ENCODE data around the gene KIAA1217.

Gene KIAA1217

GRCh38 chr10:24405635-24406034, 196.7 kb downstream of the KIAA1217 start:
- no peak for DNase-seq (ENCODE audit: low read depth in 3 of 3)

- no peak for DNase-seq (ENCODE audit: low read depth in 3 of 3)
Measured at GRCh38 chr10:24406809-24407483, 198.0 kb downstream of the KIAA1217 start.

- DNase-seq (ENCODE audit: low read depth in 3 of 3), result no peak
Measured at GRCh38 chr10:24407928-24408327, 199.0 kb downstream of the KIAA1217 start.

- no peak for DNase-seq (ENCODE audit: low read depth in 3 of 3)
Measured at GRCh38 chr10:24408365-24408764, 199.4 kb downstream of the KIAA1217 start.

GRCh38 chr10:24414597-24414996, 205.7 kb downstream of the KIAA1217 start:
- DNase-seq (ENCODE audit: low read depth in 3 of 3), result no peak

GRCh38 chr10:24415455-24416125, 206.7 kb downstream of the KIAA1217 start:
- DNase-seq (ENCODE audit: low read depth in 3 of 3), result no peak

GRCh38 chr10:24416248-24416647, 207.3 kb downstream of the KIAA1217 start:
- no peak for DNase-seq (ENCODE audit: low read depth in 3 of 3)

GRCh38 chr10:24417053-24417452, 208.1 kb downstream of the KIAA1217 start:
- DNase-seq (ENCODE audit: low read depth in 3 of 3), result no peak

- no peak for DNase-seq (ENCODE audit: low read depth in 3 of 3)
Measured at GRCh38 chr10:24418532-24418931, 209.6 kb downstream of the KIAA1217 start.

- DNase-seq (ENCODE audit: low read depth in 3 of 3), result no peak
Measured at GRCh38 chr10:24419066-24419465, 210.1 kb downstream of the KIAA1217 start.

GRCh38 chr10:24425151-24425550, 216.2 kb downstream of the KIAA1217 start:
- no peak for DNase-seq (ENCODE audit: low read depth in 3 of 3)

- no peak for DNase-seq (ENCODE audit: low read depth in 3 of 3)
Measured at GRCh38 chr10:24427678-24428409, 218.9 kb downstream of the KIAA1217 start.

- DNase-seq (ENCODE audit: low read depth in 3 of 3), result no peak
Measured at GRCh38 chr10:24428410-24428782, 219.5 kb downstream of the KIAA1217 start.

GRCh38 chr10:24430591-24430990, 221.7 kb downstream of the KIAA1217 start:
- DNase-seq (ENCODE audit: low read depth in 3 of 3), result no peak

GRCh38 chr10:24432478-24433416, 223.8 kb downstream of the KIAA1217 start:
- DNase-seq (ENCODE audit: low read depth in 3 of 3), result no peak

- no peak for DNase-seq (ENCODE audit: low read depth in 3 of 3)
Measured at GRCh38 chr10:24433705-24434104, 224.8 kb downstream of the KIAA1217 start.

GRCh38 chr10:24434961-24435360, 226.0 kb downstream of the KIAA1217 start:
- no peak for DNase-seq (ENCODE audit: low read depth in 3 of 3)

GRCh38 chr10:24435374-24435773, 226.4 kb downstream of the KIAA1217 start:
- DNase-seq (ENCODE audit: low read depth in 3 of 3), result no peak

GRCh38 chr10:24437302-24437701, 228.4 kb downstream of the KIAA1217 start:
- DNase-seq (ENCODE audit: low read depth in 3 of 3), result no peak

GRCh38 chr10:24438800-24439199, 229.9 kb downstream of the KIAA1217 start:
- DNase-seq (ENCODE audit: low read depth in 3 of 3), result no peak

GRCh38 chr10:24439935-24440334, 231.0 kb downstream of the KIAA1217 start:
- no peak for DNase-seq (ENCODE audit: low read depth in 3 of 3)

Data from stimulated activated CD4-positive, alpha-beta T cell treated with anti-CD3 and anti-CD28 coated beads, TNF-alpha, amount 100 ng/mL, for 24 hours (primary cell).